RWPE2 (cell line): Measurements from ENCODE around the gene ADGRB3.
"Not testable (repeated sequence)": the region's sequence is repeated elsewhere in the genome, so short reads cannot be mapped to it uniquely, and the experiment has no call there.

Source experiments
- ATAC-seq: fragments of 200-7000 bp; cut with Tn5 transposase; 3 replicates; pipeline ENCODE4 v1.9.1; 2021; ENCODE audit warnings: low read depth
- DNase-seq: peaks from one replicate; pipeline ENCODE4 v3.0.0-alpha.2; 2020; ENCODE audit warnings: low spot score
- H3K27ac ChIP-seq: fragments of 450-650 bp; 2 replicates; pipeline ENCODE4 v1.5.1; 2017; ENCODE audit warnings: mild to moderate bottlenecking; ENCODE audit not compliant: poor library complexity, severe bottlenecking
- H3K27me3 ChIP-seq: fragments of 250-450 bp; sonication (Bioruptor Pico); 2 replicates; pipeline ENCODE4 v1.5.1; 2021; ENCODE audit warnings: mild to moderate bottlenecking, moderate library complexity; ENCODE audit not compliant: insufficient read depth, poor library complexity, severe bottlenecking
- H3K36me3 ChIP-seq: fragments of 250-450 bp; sonication (Bioruptor Pico); 2 replicates; pipeline ENCODE4 v1.5.1; 2020; ENCODE audit warnings: low read depth, mild to moderate bottlenecking, moderate library complexity
- H3K4me1 ChIP-seq: fragments of 250-450 bp; sonication (Bioruptor Pico); 2 replicates; pipeline ENCODE4 v1.5.1; 2021; ENCODE audit warnings: mild to moderate bottlenecking, moderate library complexity; ENCODE audit not compliant: insufficient read depth, poor library complexity, severe bottlenecking
- H3K4me3 ChIP-seq: fragments of 250-450 bp; sonication (Bioruptor Pico); 2 replicates; pipeline ENCODE4 v1.5.1; 2021; ENCODE audit warnings: mild to moderate bottlenecking, moderate library complexity; ENCODE audit not compliant: severe bottlenecking
- H3K9me3 ChIP-seq: fragments of 250-450 bp; sonication (Bioruptor Pico); 2 replicates; pipeline ENCODE4 v1.5.1; 2021; ENCODE audit warnings: mild to moderate bottlenecking, moderate library complexity; ENCODE audit not compliant: severe bottlenecking
- CTCF ChIP-seq: fragments of 450-650 bp; IDR thresholded peaks from one replicate; pipeline ENCODE4 v1.5.1; 2017; ENCODE audit warnings: mild to moderate bottlenecking, moderate library complexity; ENCODE audit not compliant: poor library complexity, severe bottlenecking

The ADGRB3 gene

DNA sequence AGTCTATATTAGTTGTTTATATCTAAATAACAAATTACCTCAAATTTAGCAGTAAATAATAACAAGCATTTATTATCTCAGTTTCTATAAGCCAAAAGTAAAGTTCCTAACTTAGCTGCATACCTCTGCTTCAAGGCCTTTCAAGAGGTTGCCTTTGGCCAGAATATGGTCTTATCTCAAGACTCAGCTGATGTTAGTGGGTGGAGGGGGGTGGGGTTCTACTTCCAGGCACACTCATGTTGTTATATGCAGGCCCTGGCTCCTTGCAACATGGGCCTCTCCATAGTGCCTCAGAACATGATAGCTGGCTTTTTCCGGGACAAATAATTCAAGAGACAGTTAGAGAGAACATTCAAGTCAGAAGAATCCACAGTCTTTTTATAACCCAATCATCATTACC lies 266.0 kb downstream of the ADGRB3 start:
- DNase-seq (no peak), ATAC-seq (no peak)
- no peak overlapping the region for H3K27ac ChIP-seq
- TF ChIP-seq CTCF = no peak
- H3K36me3 ChIP-seq = no peaks in the 10 kb centered on the region
- no peaks in the 10 kb centered on the region for H3K9me3 ChIP-seq
- no peaks in the 10 kb centered on the region for H3K4me1 ChIP-seq
- peaks cover 2% of the 10 kb centered on the region for H3K27me3 ChIP-seq
- no peak overlapping the region for H3K4me3 ChIP-seq

GRCh38 chr6:68911334-68911733 lies 276.3 kb downstream of the ADGRB3 start:
- Histone ChIP-seq H3K9me3 (no peaks in the 10 kb centered on the region), H3K27me3 (peaks cover 3% of the 10 kb centered on the region), H3K4me1 (no peaks in the 10 kb centered on the region), H3K27ac (no peak overlapping the region), H3K36me3 (no peaks in the 10 kb centered on the region), H3K4me3 (no peak overlapping the region)
- DNase-seq = no peak
- no peak for ATAC-seq
- TF ChIP-seq CTCF = no peak

GRCh38 chr6:68911811-68912210 lies 276.7 kb downstream of the ADGRB3 start:
- H3K27ac ChIP-seq = no peak overlapping the region
- DNase-seq (no peak), ATAC-seq (no peak)
- H3K27me3 ChIP-seq = peaks cover 3% of the 10 kb centered on the region
- no peaks in the 10 kb centered on the region for H3K4me1 ChIP-seq
- H3K9me3 ChIP-seq = no peaks in the 10 kb centered on the region
- no peak overlapping the region for H3K4me3 ChIP-seq
- H3K36me3 ChIP-seq = no peaks in the 10 kb centered on the region
- TF ChIP-seq CTCF = no peak

DNA sequence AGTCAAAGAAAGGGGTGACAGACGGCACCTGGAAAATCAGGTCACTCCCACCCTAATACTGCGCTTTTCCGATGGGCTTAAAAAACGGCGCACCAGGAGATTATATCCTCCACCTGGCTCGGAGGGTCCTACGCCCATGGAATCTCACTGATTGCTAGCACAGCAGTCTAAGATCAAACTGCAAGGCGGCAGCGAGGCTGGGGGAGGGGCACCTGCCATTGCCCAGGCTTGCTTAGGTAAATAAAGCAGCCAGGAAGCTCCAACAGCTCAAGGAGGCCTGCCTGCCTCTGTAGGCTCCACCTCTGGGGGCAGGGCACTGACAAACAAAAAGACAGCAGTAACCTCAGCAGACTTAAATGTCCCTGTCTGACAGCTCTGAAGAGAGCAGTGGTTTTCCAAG lies 277.7 kb downstream of the ADGRB3 start:
- H3K9me3 ChIP-seq, H3K4me1 ChIP-seq, ATAC-seq, H3K36me3 ChIP-seq, H3K4me3 ChIP-seq, H3K27me3 ChIP-seq, H3K27ac ChIP-seq, DNase-seq: not testable (repeated sequence)

- no peak for TF ChIP-seq CTCF
- Histone ChIP-seq H3K36me3 (no peaks in the 10 kb centered on the region), H3K9me3 (no peaks in the 10 kb centered on the region), H3K4me1 (no peaks in the 10 kb centered on the region), H3K27me3 (peaks cover 13% of the 10 kb centered on the region), H3K4me3 (no peak overlapping the region), H3K27ac (no peak overlapping the region)
- ATAC-seq = no peak
- no peak for DNase-seq
Measured at GRCh38 chr6:68915586-68915985, 280.5 kb downstream of the ADGRB3 start.
